ENCODE data around the gene PICK1. TPM values are rescaled to one million over a fixed set of nuclear protein-coding genes. Genes with fewer than 3 reads are reported as not detected.
A peak's percentile ranks its signal among the peaks of the same experiment; 100 is the strongest.

Gene PICK1
- 19.2 and 28.5 TPM in 2 replicates for total RNA-seq (2014; rRNA removed; shearing (Covaris generic))
- total RNA-seq (2022) = 23.8 and 25.6 TPM in 2 replicates
- percentile 54 among the genes with signal in this experiment for Bru-seq, nascent RNA
- percentile 53 among the genes with signal in this experiment for BruChase-seq, experiment 1, labeled RNA remaining after a 6-hour chase
- percentile 53 among the genes with signal in this experiment for BruChase-seq, experiment 2, labeled RNA remaining after a 2-hour chase
- long read RNA-seq, transcript PICK1-201 (13 exons, 2,055 nt) = major isoform, 8 of 20 reads
- long read RNA-seq, partial matches to known transcripts = 0 of 20 reads
- long read RNA-seq, other reads (novel, unspliced or antisense) = 10 of 20 reads

DNA sequence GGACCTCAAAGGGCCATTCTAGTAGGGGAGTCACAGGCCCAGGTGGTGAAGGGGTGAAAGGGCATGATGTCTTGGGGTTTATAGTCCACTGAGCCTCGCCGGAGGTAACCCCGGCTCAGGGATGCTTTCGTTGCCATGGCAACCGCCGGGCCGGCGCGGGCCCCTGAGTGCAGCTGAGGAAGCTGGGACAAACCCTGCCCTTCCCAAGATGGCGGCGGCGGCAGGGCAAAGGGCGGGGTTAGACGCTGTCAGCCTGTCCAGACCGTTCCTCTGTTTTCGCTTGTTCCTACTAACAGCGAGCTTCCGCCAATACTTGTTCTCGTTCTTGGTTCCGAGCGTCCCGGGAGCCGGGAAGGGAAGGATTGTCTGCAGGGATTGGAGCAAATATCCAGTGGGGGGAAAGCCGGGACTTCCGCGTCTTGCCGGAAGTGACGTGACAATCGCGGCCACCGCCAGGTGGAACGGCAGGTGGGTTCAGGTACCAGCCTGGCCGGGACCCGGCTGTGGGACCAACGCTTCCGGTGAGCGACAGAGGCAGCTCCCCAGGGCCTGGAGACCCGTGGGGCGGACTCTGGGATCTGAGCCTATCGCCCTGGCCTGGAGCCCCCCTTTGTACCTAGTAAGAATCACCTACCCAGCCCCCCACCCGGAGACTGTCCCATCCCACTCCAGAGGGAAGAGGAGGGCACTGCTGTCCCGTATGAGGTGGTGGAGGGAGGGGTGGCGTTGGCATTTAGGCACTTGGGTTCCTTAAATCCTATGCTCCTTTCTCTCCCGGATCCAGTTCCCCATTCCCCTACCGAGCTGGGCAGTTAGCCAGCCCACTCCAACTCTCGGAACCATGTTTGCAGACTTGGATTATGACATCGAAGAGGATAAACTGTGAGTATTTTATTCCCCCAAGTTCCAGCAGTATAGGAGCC lies at the start of gene PICK1:
Gene PICK1 (plus strand): TSS at position 436 of the 923 bp plus-strand sequence. CDS start 406 bp downstream, at position 842.
- no peaks in the 10 kb centered on the region for H4K20me1 ChIP-seq (ENCODE audit: insufficient read depth, low read length)
- H3K4me2 ChIP-seq (ENCODE audit: low read length) = peak within 1 kb of the TSS; percentile 82
- peaks cover 52% of the 10 kb centered on the region for H3K4me1 ChIP-seq (ENCODE audit: insufficient read depth, low read length, poor library complexity, severe bottlenecking)
- H3K36me3 ChIP-seq (ENCODE audit: insufficient read depth, low read length) = no peaks in the 10 kb centered on the region
- ChIA-PET POLR2A (interaction anchor here (0.6 to 1.5 kb wide), 3 partner anchors 9 to 1210 kb away, joined by 3 read pairs; no protein-coding TSS in a partner anchor), CTCF (ENCODE audit: unreplicated experiment) (no interaction called here)
- H3K79me2 ChIP-seq (ENCODE audit: insufficient read depth, low read depth, low read length) = no peaks in the 10 kb centered on the region
- intact Hi-C loops (cut with micrococcal nuclease; ENCODE audit: unreplicated experiment) = loop anchor here (10.0 kb wide), 1 partner anchor 648 kb away; the partner anchor contains the start of genes GTPBP1 and JOSD1
- peak within 1 kb of the TSS; percentile 72 for H3K4me3 ChIP-seq (ENCODE audit: low read depth, low read length, poor library complexity, severe bottlenecking)
- H2AFZ ChIP-seq (ENCODE audit: low read length) = peak within 1 kb of the TSS; percentile 89
- H3K9me2 ChIP-seq (ENCODE audit: insufficient read depth, low read length) = no peaks in the 10 kb centered on the region
- no peaks in the 10 kb centered on the region for H3K9me3 ChIP-seq (ENCODE audit: low read length)
- DNase-seq (ENCODE audit: low spot score) = peak; percentile 85
- TSS peak; percentile 77 for BruUV-seq (replicated peaks)
- no peak for TF ChIP-seq EZH2phosphoT487 (IDR thresholded peaks at IDR 0.05; ENCODE audit: borderline replicate concordance, low read depth, low read length)
- TF ChIP-seq, protein P1, sequence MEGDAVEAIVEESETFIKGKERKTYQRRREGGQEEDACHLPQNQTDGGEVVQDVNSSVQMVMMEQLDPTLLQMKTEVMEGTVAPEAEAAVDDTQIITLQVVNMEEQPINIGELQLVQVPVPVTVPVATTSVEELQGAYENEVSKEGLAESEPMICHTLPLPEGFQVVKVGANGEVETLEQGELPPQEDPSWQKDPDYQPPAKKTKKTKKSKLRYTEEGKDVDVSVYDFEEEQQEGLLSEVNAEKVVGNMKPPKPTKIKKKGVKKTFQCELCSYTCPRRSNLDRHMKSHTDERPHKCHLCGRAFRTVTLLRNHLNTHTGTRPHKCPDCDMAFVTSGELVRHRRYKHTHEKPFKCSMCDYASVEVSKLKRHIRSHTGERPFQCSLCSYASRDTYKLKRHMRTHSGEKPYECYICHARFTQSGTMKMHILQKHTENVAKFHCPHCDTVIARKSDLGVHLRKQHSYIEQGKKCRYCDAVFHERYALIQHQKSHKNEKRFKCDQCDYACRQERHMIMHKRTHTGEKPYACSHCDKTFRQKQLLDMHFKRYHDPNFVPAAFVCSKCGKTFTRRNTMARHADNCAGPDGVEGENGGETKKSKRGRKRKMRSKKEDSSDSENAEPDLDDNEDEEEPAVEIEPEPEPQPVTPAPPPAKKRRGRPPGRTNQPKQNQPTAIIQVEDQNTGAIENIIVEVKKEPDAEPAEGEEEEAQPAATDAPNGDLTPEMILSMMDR (conservative IDR thresholded peaks at IDR 0.05; ENCODE audit: low read length) = no peak
- H3K27ac ChIP-seq (ENCODE audit: low read depth, low read length, poor library complexity, severe bottlenecking) = peak within 1 kb of the TSS; percentile 28

DNA sequence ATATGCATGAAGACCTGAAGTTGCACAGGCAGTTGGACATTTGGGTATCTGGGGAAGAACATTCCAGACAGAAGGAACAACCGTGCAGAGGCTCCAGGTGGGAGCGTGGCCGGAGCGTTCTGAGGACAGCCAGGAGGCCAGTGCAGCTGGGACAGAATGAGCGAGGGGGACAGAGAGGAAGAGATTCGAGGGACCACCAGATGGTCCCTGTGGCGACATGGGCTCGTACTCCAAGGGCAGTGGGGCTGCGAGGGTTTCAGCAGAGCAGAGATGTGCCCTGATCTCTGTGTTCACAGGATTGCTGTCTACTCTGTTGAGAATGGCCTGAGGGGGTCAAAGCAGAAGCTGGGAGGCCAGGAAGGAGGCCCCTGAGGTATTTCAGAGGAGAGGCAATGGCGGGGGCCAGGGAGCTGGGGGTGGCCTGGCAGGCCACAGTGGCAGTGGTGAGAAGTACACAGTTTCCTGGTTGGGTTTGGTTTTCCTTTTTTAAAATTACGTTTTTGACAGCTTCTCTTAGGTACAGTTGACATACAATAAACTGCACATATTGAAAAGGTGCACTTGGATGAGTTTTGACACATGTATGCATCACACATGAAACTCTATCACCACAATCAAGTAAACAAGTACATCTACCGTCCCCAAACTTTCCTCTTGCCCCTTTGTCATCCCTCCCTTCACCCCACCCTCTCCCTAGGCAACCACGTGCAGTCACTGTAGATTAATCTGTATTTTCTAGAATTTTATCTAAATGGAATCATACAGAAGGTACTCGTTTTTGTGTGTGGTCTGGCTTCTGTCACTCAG lies 48.0 kb upstream of the PICK1 start:
- no peaks in the 10 kb centered on the region for H3K9me3 ChIP-seq (ENCODE audit: low read length)
- TF ChIP-seq EZH2phosphoT487 (IDR thresholded peaks at IDR 0.05; ENCODE audit: borderline replicate concordance, low read depth, low read length) = no peak
- no peak overlapping the region for H3K27ac ChIP-seq (ENCODE audit: low read depth, low read length, poor library complexity, severe bottlenecking)

More for the DNA sequence above, 48.0 kb upstream of the PICK1 start:
- no peaks in the 10 kb centered on the region for H3K36me3 ChIP-seq (ENCODE audit: insufficient read depth, low read length)
- no peaks in the 10 kb centered on the region for H3K4me1 ChIP-seq (ENCODE audit: insufficient read depth, low read length, poor library complexity, severe bottlenecking)
- no peak for DNase-seq (ENCODE audit: low spot score)
- H4K20me1 ChIP-seq (ENCODE audit: insufficient read depth, low read length) = no peaks in the 10 kb centered on the region
- no peak overlapping the region for H2AFZ ChIP-seq (ENCODE audit: low read length)
- intact Hi-C loops (cut with micrococcal nuclease; ENCODE audit: unreplicated experiment) = no loop called here
- no TSS peak for BruUV-seq (replicated peaks)
- no peak overlapping the region for H3K4me2 ChIP-seq (ENCODE audit: low read length)
- CTCF ChIA-PET (ENCODE audit: unreplicated experiment) = no interaction called here
- H3K4me3 ChIP-seq (ENCODE audit: low read depth, low read length, poor library complexity, severe bottlenecking) = no peak overlapping the region
- POLR2A ChIA-PET = interaction anchor here (0.5 kb wide), 1 partner anchor 54 kb away, joined by 5 read pairs; no protein-coding TSS in a partner anchor
- no peaks in the 10 kb centered on the region for H3K79me2 ChIP-seq (ENCODE audit: insufficient read depth, low read depth, low read length)
- no peaks in the 10 kb centered on the region for H3K9me2 ChIP-seq (ENCODE audit: insufficient read depth, low read length)

All from OCI-LY7 (cell line).